GM18873 (cell line): ENCODE data around the gene SDHAF2.
"Not testable (repeated sequence)": the region's sequence is repeated elsewhere in the genome, so short reads cannot be mapped to it uniquely, and the experiment has no call there.

Experiments used
- ATAC-seq: cut with Tn5 transposase; IDR thresholded peaks from one replicate; pipeline ENCODE4 v1.9.1; 2021; ENCODE audit warnings: mild to moderate bottlenecking, moderate library complexity, moderate number of reproducible peaks; ENCODE audit not compliant: unreplicated experiment, low FRiP score

Gene SDHAF2

GRCh38 chr11:61429691-61430582 is at the start of gene SDHAF2, which contains the start of gene CPSF7:
SDHAF2 (plus strand) TSS chr11:61430124; CDS start chr11:61430147, 23 bp downstream.
CPSF7 (minus strand) TSS chr11:61429975; CDS start chr11:61429235, 740 bp downstream.
- peak; percentile 80 for ATAC-seq

- no peak for ATAC-seq
Measured at GRCh38 chr11:61380884-61381283, 49.0 kb upstream of the SDHAF2 start.

GRCh38 chr11:61383859-61384258 is 46.1 kb upstream of the SDHAF2 start:
- ATAC-seq: not testable (repeated sequence)

- no peak for ATAC-seq
Measured at GRCh38 chr11:61384271-61385242, 45.4 kb upstream of the SDHAF2 start.

- ATAC-seq: no peak
Measured at GRCh38 chr11:61390161-61390560, 39.8 kb upstream of the SDHAF2 start.

- no peak for ATAC-seq
Measured at GRCh38 chr11:61392981-61393595, 36.8 kb upstream of the SDHAF2 start.

GRCh38 chr11:61401173-61401572 is 28.8 kb upstream of the SDHAF2 start:
- ATAC-seq: no peak

- ATAC-seq: no peak
Measured at GRCh38 chr11:61401573-61401972, 28.4 kb upstream of the SDHAF2 start.

GRCh38 chr11:61403658-61404057 is 26.3 kb upstream of the SDHAF2 start:
- ATAC-seq: no peak

- ATAC-seq: no peak
Measured at GRCh38 chr11:61404103-61404502, 25.8 kb upstream of the SDHAF2 start.

GRCh38 chr11:61404641-61405040 is 25.3 kb upstream of the SDHAF2 start:
- ATAC-seq: no peak

- ATAC-seq: no peak
Measured at GRCh38 chr11:61406067-61406466, 23.9 kb upstream of the SDHAF2 start.

GRCh38 chr11:61406991-61407728 is 22.8 kb upstream of the SDHAF2 start:
- no peak for ATAC-seq

GRCh38 chr11:61411589-61411988 is 18.3 kb upstream of the SDHAF2 start:
- ATAC-seq: no peak

- no peak for ATAC-seq
Measured at GRCh38 chr11:61413496-61413895, 16.4 kb upstream of the SDHAF2 start.

GRCh38 chr11:61414547-61414946 is 15.4 kb upstream of the SDHAF2 start:
- ATAC-seq: no peak

GRCh38 chr11:61415381-61415780 is 14.5 kb upstream of the SDHAF2 start:
- no peak for ATAC-seq

GRCh38 chr11:61416941-61417340 is 13.0 kb upstream of the SDHAF2 start:
- no peak for ATAC-seq

GRCh38 chr11:61417670-61418069 is 12.3 kb upstream of the SDHAF2 start:
- ATAC-seq: no peak

GRCh38 chr11:61418136-61418535 is 11.8 kb upstream of the SDHAF2 start:
- ATAC-seq: no peak
